ENCODE measurements around the gene SGMS2. TPM values are rescaled to one million over a fixed set of nuclear protein-coding genes. Genes with fewer than 3 reads are reported as not detected.

Gene SGMS2
- total and polyA plus RNA-seq, 2 of the 13 experiments (the other 11 are each of a cell fraction or from before 2014, with no cell fraction given), result 1.2 to 1.7 TPM

- TF ChIP-seq ZBTB46 (CRISPR knock-in tag; IDR thresholded peaks at IDR 0.05; ENCODE audit: borderline replicate concordance), result no peak
- no peak for TF ChIP-seq MNT (IDR thresholded peaks at IDR 0.05)
- TF ChIP-seq SNRNP70 (IDR thresholded peaks at IDR 0.05; ENCODE audit: low read depth, low read length), result no peak
- TF ChIP-seq SMARCC2 (IDR thresholded peaks at IDR 0.05), result no peak
Measured at GRCh38 chr4:107804956-107805355, 19.8 kb upstream of the SGMS2 start (continued).

GRCh38 chr4:107806196-107806595 lies 18.5 kb upstream of the SGMS2 start:
- WGBS (ENCODE audit: low lambda C conversion rate), result 3% methylated on average over 2 of the region's 2 CpGs
- in situ Hi-C loops (cut with HindIII; ENCODE audit: extremely low pct_ligation_motif_present, low pct_unique_long_range_greater_than_20kb), result no loop called here
- TF ChIP-seq ZBTB37 (CRISPR knock-in tag; IDR thresholded peaks at IDR 0.05) (no peak), SETDB1 (CRISPR knock-in tag; IDR thresholded peaks at IDR 0.05; ENCODE audit: borderline replicate concordance) (no peak), ZBTB46 (CRISPR knock-in tag; IDR thresholded peaks at IDR 0.05; ENCODE audit: borderline replicate concordance) (no peak), ARID4A (CRISPR knock-in tag; IDR thresholded peaks at IDR 0.05; ENCODE audit: borderline replicate concordance) (no peak), NFE2L2 (IDR thresholded peaks at IDR 0.05; ENCODE audit: low read length) (no peak), MBNL3 (CRISPR knock-in tag; conservative IDR thresholded peaks at IDR 0.05) (no peak), ISX (CRISPR knock-in tag; conservative IDR thresholded peaks at IDR 0.05) (no peak), SUZ12 (IDR thresholded peaks at IDR 0.05; ENCODE audit: low read depth, low read length) (no peak), YY1 (IDR thresholded peaks at IDR 0.05; ENCODE audit: insufficient read depth, insufficient replicate concordance, low read depth, low read length) (no peak)

More at GRCh38 chr4:107806196-107806595, 18.5 kb upstream of the SGMS2 start:
- Histone ChIP-seq H3K79me2 (ENCODE audit: insufficient read depth, low read length) (no peaks in the 10 kb centered on the region), H2AFZ (ENCODE audit: low read length) (no peak overlapping the region), H3K36me3 (replicated peaks in 1 of 2; ENCODE audit: control insufficient read depth in 1 of 2, insufficient read depth in 2 of 2, low read length in 2 of 2) (no peaks in the 10 kb centered on the region), H3K4me2 (ENCODE audit: low read depth, low read length) (no peak overlapping the region), H4K20me1 (ENCODE audit: insufficient read depth, low read length) (no peaks in the 10 kb centered on the region), H3K4me3 (replicated peaks in 1 of 3; ENCODE audit: insufficient read depth in 1 of 3, low read depth in 2 of 3, low read length in 3 of 3) (no peak overlapping the region), H3K4me1 (ENCODE audit: insufficient read depth, low read length) (peaks cover 9% of the 10 kb centered on the region; the same call in 1 of the 2 replicates), H3K9me3 (ENCODE audit: low read length) (no peaks in the 10 kb centered on the region), H3K27me3 (ENCODE audit: control insufficient read depth in 1 of 2, insufficient read depth in 2 of 2, low read length in 2 of 2) (0 out of 5 replicates have a peak, but pooled peaks cover 0 to 4% of the 10 kb centered on the region in 2 experiments), H3K9ac (ENCODE audit: insufficient read depth, low read depth, low read length) (no peak overlapping the region), H3K27ac (ENCODE audit: extremely low read length, insufficient read depth, low read length) (no peak overlapping the region)
- no peak for DNase-seq (ENCODE audit: low spot score)
- no TSS peak for BruUV-seq (replicated peaks)
- intact Hi-C loops (cut with micrococcal nuclease; ENCODE audit: unreplicated experiment), result loop anchor here (5.0 kb wide), 1 partner anchor 56 kb away; no protein-coding TSS in a partner anchor
- no peak for FAIRE-seq
- POLR2A ChIA-PET, result no interaction called here
- ATAC-seq, result no peak
- CTCF ChIA-PET (ENCODE audit: low intra/inter-chr PET ratio, low total read pairs), result no interaction called here
